Ovary (tissue), 9 donors: ENCODE measurements around the gene CDH10. TPM values are rescaled to one million over a fixed set of nuclear protein-coding genes. Genes with fewer than 3 reads are reported as not detected.

Experiments used
- DNase-seq, 5 donors: peaks; one replicate each; pipeline ENCODE4 v3.0.0-alpha.2; 2019 to 2020
- H3K27ac ChIP-seq, 2 donors: fragments of 200-600 bp; one replicate each; pipeline versions ENCODE4 v1.5.1 to v1.8.0; 2019 to 2022
- H3K27me3 ChIP-seq: fragments of 200-600 bp; one replicate; pipeline ENCODE4 v1.8.0; 2022
- H3K36me3 ChIP-seq: fragments of 200-600 bp; sonication (generic); one replicate; pipeline ENCODE4 v1.5.1; 2019
- H3K4me1 ChIP-seq: one replicate; pipeline ENCODE4 v1.8.1; 2013; ENCODE audit warnings: mild to moderate bottlenecking, moderate library complexity; ENCODE audit not compliant: insufficient read depth
- H3K4me3 ChIP-seq: fragments of 200-600 bp; sonication (generic); one replicate; pipeline ENCODE4 v1.5.1; 2017
- H3K9me3 ChIP-seq, 2 donors: fragments of 200-600 bp in 1 of 2; sonication (generic) in 1 of 2; one replicate each; pipeline versions ENCODE4 v1.5.1 to v1.8.1; 2013 to 2019; ENCODE audit warnings: mild to moderate bottlenecking in 1 of 2, moderate library complexity in 1 of 2
- EP300 ChIP-seq: sonication (generic); formaldehyde crosslinking; IDR thresholded peaks from one replicate; pipeline ENCODE4 v1.6.1; 2017; ENCODE audit warnings: antibody characterized with exemption
- POLR2A ChIP-seq: fragments of 450-650 bp; IDR thresholded peaks from one replicate; pipeline ENCODE4 v1.6.1; 2017; ENCODE audit warnings: antibody characterized with exemption, mild to moderate bottlenecking, moderate library complexity
- WGBS, 3 donors: extraction: QIAGEN DNeasy Blood & Tissue Kit in 1 of 3; methylation state at CpG; one replicate each; pipeline versions ENCODE4 v1.1.5 to v1.1.7; 2013 to 2017; 5-methylcytosine and 5-hydroxymethylcytosine counted together
- intact Hi-C, 4 donors: fragments of 100-400 bp; cut with DNase I; formaldehyde crosslinking; loops; one replicate each; pipeline versions ENCODE4 v1.11.0 to v1.15.1; 2022 to 2023
- polyA plus RNA-seq, 2 donors: library from polyadenylated mRNA; stranded (reverse); fragments of 200-250 nt in 1 of 2; fragments of 350-450 nt in 1 of 2; fragmentation: Illumina TruSeq in 1 of 2; extraction: RNeasy Lipid Tissue Mini Kit (QIAGEN cat#74804) in 1 of 2; gene quantifications; one replicate each; pipeline ENCODE4 v1.2.3, GENCODE V29; 2013 to 2014
- total RNA-seq, 7 donors: library from RNA; depleted of rRNA in 2 of 7; stranded (reverse); fragments of >200 nt in 2 of 7; fragmentation: NEBNext Ultra II Directional in 3 of 7; extraction: Animal tissue kit (Norgen Biotek cat#: 25700) in 3 of 7; gene quantifications; one replicate each; pipeline versions ENCODE4 v1.1.0 to v1.2.4, GENCODE V29; 2016 to 2023
- TF ChIP-seq, protein P1 (sequence below), 3 donors: fragments of 450-650 bp in 2 of 3; fragments of 200-600 bp in 1 of 3; IDR thresholded peaks; one replicate each; pipeline versions ENCODE4 v1.5.1 to v1.8.0; 2016 to 2022; ENCODE audit warnings: antibody characterized with exemption in 3 of 3, mild to moderate bottlenecking in 1 of 3
- donor health status: DM: no; HTN: no; CAD: no; lungs with moderate emphysema.
- donor health status: DM: no; HTN: no; CAD: no.
- donor health status: Bipolar disorder and iron deficiency.
- donor health status: DM: yes; HTN: yes; CAD: no.
- donor health status: DM: no; HTN: no; CAD: no.
- donor health status: DM: yes; HTN: yes; CAD: no.

CDH10 gene
- total and polyA plus RNA-seq, 9 donors: 0.08 to 0.22 (median 0.12) TPM; not detected in 5

DNA sequence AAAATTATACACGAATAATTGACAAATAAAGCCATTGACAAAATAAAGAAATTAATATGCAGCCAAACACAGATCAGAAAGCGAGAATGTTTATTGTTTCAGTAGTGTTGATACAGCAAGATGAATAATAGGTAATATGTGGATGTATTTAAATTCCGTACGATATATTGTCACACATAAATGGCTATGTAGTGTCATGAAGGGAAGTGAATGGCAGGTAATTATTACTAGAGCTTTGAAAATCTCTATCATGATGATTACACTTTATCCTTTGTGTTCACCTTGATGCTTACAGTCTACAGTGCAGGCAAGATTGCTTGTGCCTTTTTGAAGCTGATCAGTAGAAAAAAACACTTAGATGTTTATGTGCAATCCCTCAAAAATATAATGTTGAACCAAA is 23.3 kb upstream of the CDH10 start:
- TF ChIP-seq POLR2A: no peak
- TF ChIP-seq, protein P1, sequence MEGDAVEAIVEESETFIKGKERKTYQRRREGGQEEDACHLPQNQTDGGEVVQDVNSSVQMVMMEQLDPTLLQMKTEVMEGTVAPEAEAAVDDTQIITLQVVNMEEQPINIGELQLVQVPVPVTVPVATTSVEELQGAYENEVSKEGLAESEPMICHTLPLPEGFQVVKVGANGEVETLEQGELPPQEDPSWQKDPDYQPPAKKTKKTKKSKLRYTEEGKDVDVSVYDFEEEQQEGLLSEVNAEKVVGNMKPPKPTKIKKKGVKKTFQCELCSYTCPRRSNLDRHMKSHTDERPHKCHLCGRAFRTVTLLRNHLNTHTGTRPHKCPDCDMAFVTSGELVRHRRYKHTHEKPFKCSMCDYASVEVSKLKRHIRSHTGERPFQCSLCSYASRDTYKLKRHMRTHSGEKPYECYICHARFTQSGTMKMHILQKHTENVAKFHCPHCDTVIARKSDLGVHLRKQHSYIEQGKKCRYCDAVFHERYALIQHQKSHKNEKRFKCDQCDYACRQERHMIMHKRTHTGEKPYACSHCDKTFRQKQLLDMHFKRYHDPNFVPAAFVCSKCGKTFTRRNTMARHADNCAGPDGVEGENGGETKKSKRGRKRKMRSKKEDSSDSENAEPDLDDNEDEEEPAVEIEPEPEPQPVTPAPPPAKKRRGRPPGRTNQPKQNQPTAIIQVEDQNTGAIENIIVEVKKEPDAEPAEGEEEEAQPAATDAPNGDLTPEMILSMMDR (IDR thresholded peaks at IDR 0.05): no peak
- no peak for TF ChIP-seq EP300
- H3K27ac ChIP-seq: no peak overlapping the region
- no peaks in the 10 kb centered on the region for H3K27me3 ChIP-seq
- no peak for DNase-seq
- no peak overlapping the region for H3K4me3 ChIP-seq
- intact Hi-C loops: no loop called here
- no peaks in the 10 kb centered on the region for H3K4me1 ChIP-seq
- H3K9me3 ChIP-seq: no peaks in the 10 kb centered on the region
- WGBS, 3 donors: 86 to 87% (median 87%) methylated on average over 4 of the region's 4 CpGs
- no peaks in the 10 kb centered on the region for H3K36me3 ChIP-seq

GRCh38 chr5:24649531-24649930 is 4.8 kb upstream of the CDH10 start:
- WGBS, 3 donors: 48 to 55% (median 48%) methylated on average over 3 of the region's 3 CpGs
- no peaks in the 10 kb centered on the region for H3K4me1 ChIP-seq
- TF ChIP-seq EP300: no peak
- TF ChIP-seq, protein P1 (IDR thresholded peaks at IDR 0.05): no peak
- no peak for TF ChIP-seq POLR2A
- no peaks in the 10 kb centered on the region for H3K9me3 ChIP-seq
- H3K27me3 ChIP-seq: no peaks in the 10 kb centered on the region
- no peaks in the 10 kb centered on the region for H3K36me3 ChIP-seq
- H3K27ac ChIP-seq: no peak overlapping the region
- intact Hi-C loops: loop anchor here in 1 of 4 donors (5.0 kb wide), 1 partner anchor 1363 kb away; no protein-coding TSS in a partner anchor
- no peak overlapping the region for H3K4me3 ChIP-seq
- DNase-seq: no peak

- WGBS, 3 donors: 83 to 89% (median 88%) methylated on average over 1 of the region's 1 CpG
- Histone ChIP-seq H3K4me3 (no peak overlapping the region), H3K27me3 (no peaks in the 10 kb centered on the region), H3K4me1 (no peaks in the 10 kb centered on the region), H3K27ac (no peak overlapping the region), H3K36me3 (no peaks in the 10 kb centered on the region), H3K9me3 (no peaks in the 10 kb centered on the region)
- intact Hi-C loops: loop anchor here in 1 of 4 donors (5.0 kb wide), 1 partner anchor 1365 kb away; no protein-coding TSS in a partner anchor
- no peak for TF ChIP-seq EP300
- TF ChIP-seq, protein P1 (IDR thresholded peaks at IDR 0.05): no peak
- TF ChIP-seq POLR2A: no peak
- no peak for DNase-seq
Measured at GRCh38 chr5:24646915-24647314, 2.1 kb upstream of the CDH10 start.

GRCh38 chr5:24645483-24645882 is 705 bp upstream of the CDH10 start:
- no peak for DNase-seq
- Histone ChIP-seq H3K27ac (no peak overlapping the region), H3K4me3 (no peak overlapping the region), H3K9me3 (no peaks in the 10 kb centered on the region), H3K4me1 (no peaks in the 10 kb centered on the region), H3K27me3 (no peaks in the 10 kb centered on the region), H3K36me3 (no peaks in the 10 kb centered on the region)
- intact Hi-C loops: loop anchor here in 1 of 4 donors (5.0 kb wide), 1 partner anchor 1367 kb away; no protein-coding TSS in a partner anchor
- WGBS, 3 donors: 25 to 44% (median 30%) methylated on average over 5 of the region's 5 CpGs
- TF ChIP-seq EP300 (no peak), POLR2A (no peak)
- TF ChIP-seq, protein P1 (IDR thresholded peaks at IDR 0.05): no peak
